K562 (cell line): Measurements from ENCODE around the gene PEX11A. TPM values are rescaled to one million over a fixed set of nuclear protein-coding genes. Genes with fewer than 3 reads are reported as not detected.
A peak's percentile ranks its signal among the peaks of the same experiment; 100 is the strongest.

Source experiments
- ATAC-seq: fragments of 200-7000 bp; cut with Tn5 transposase; 3 replicates; pipeline ENCODE4 v1.9.1; 2020; ENCODE audit warnings: moderate library complexity
- BruUV-seq: library from RNA; stranded (reverse); fragments of 400-500 nt; replicated peaks from 2 replicates; lab custom pipeline; 2021; lab: Mats Ljungman, UMichigan
- CTCF ChIA-PET: fragments of 300-600 bp; formaldehyde crosslinking; extraction: SDS; loops from one replicate; lab custom pipeline; 2021; ENCODE audit warnings: low intra/inter-chr PET ratio; lab: Yijun Ruan, JAX
- POLR2A ChIA-PET: fragments of 300-600, 350-650 bp; sonication (Branson Sonifier 250); formaldehyde crosslinking; extraction: SDS; loops from one replicate; lab custom pipeline; 2021; ENCODE audit warnings: antibody characterized with exemption, inconsistent platforms; lab: Yijun Ruan, JAX
- DNase-seq, 4 experiments: peaks; one replicate each; pipeline versions ENCODE4 v3.0.0 to v3.0.0-alpha.2; 2011 to 2018; ENCODE audit warnings: low spot score in 3 of 4, mixed read lengths in 3 of 4; ENCODE audit errors: extremely low read depth in 1 of 4
- FAIRE-seq: peaks from 2 replicates; lab custom pipeline; 2011; peaks lifted over from hg19 to GRCh38; lab: Jason Lieb, UNC
- H2AFZ ChIP-seq: 2 replicates; pipeline ENCODE4 v1.6.0; 2011; ENCODE audit warnings: low read depth, low read length, control low read depth, inconsistent platforms
- H3K27ac ChIP-seq: fragments of 200-600 bp; 3 replicates; pipeline ENCODE4 v1.8.0; 2011; ENCODE audit warnings: low read depth, mild to moderate bottlenecking, control low read depth, inconsistent platforms, low read length, moderate library complexity, mixed read lengths; ENCODE audit errors: extremely low read depth
- H3K27me3 ChIP-seq, 2 experiments: fragments of 300-600 bp in 1 of 2; 2 replicates in 1 of 2; 3 replicates in 1 of 2; pipeline versions ENCODE4 v1.6.0 to v1.8.0; 2011; ENCODE audit warnings: inconsistent platforms in 2 of 2, low read length in 2 of 2, mild to moderate bottlenecking in 1 of 2, mixed read lengths in 1 of 2, moderate library complexity in 1 of 2; ENCODE audit not compliant: control insufficient read depth in 2 of 2, insufficient read depth in 2 of 2
- H3K36me3 ChIP-seq: fragments of 300-600 bp; 3 replicates; pipeline ENCODE4 v1.8.0; 2011; ENCODE audit warnings: mild to moderate bottlenecking, low read length, inconsistent platforms; ENCODE audit not compliant: control insufficient read depth, insufficient read depth
- H3K4me1 ChIP-seq, 2 experiments: fragments of 200-600 bp in 1 of 2; replicated peaks in 1 of 2; 2 replicates in 1 of 2; 3 replicates in 1 of 2; pipeline versions ENCODE4 v1.5.1 to v1.8.0; 2011; ENCODE audit warnings: inconsistent platforms in 2 of 2, low read length in 2 of 2, mild to moderate bottlenecking in 1 of 2, mixed read lengths in 1 of 2, moderate library complexity in 1 of 2; ENCODE audit not compliant: control insufficient read depth in 2 of 2, insufficient read depth in 2 of 2
- H3K4me2 ChIP-seq: 2 replicates; pipeline ENCODE4 v1.6.1; 2011; ENCODE audit warnings: low read length, control low read depth, inconsistent platforms, mixed read lengths; ENCODE audit not compliant: insufficient read depth
- H3K4me3 ChIP-seq: fragments of 200-600 bp; sonication (generic), shearing (Covaris generic); 2 replicates; pipeline ENCODE4 v1.5.1; 2016; ENCODE audit warnings: control low read depth, inconsistent platforms
- H3K79me2 ChIP-seq: fragments of 200-600 bp; 3 replicates; pipeline ENCODE4 v1.8.0; 2011; ENCODE audit warnings: low read length, inconsistent platforms; ENCODE audit not compliant: control insufficient read depth, insufficient read depth
- H3K9ac ChIP-seq, 2 experiments: 2 replicates each; pipeline versions ENCODE4 v1.6.0 to v1.6.1; 2011; ENCODE audit warnings: low read depth in 2 of 2, low read length in 2 of 2, control low read depth in 1 of 2, inconsistent platforms in 1 of 2, mild to moderate bottlenecking in 1 of 2, mixed read lengths in 1 of 2; ENCODE audit not compliant: insufficient read depth in 1 of 2
- H3K9me1 ChIP-seq: one replicate; pipeline ENCODE4 v1.6.0; 2011; ENCODE audit warnings: inconsistent platforms, mild to moderate bottlenecking, low read length, moderate library complexity; ENCODE audit not compliant: control insufficient read depth, insufficient read depth
- H3K9me3 ChIP-seq: replicated peaks from 2 replicates; pipeline ENCODE4 v1.5.1; 2011; ENCODE audit warnings: low read depth, low read length, inconsistent platforms; ENCODE audit not compliant: control insufficient read depth, insufficient read depth
- H4K20me1 ChIP-seq: replicated peaks from 2 replicates; pipeline ENCODE4 v1.6.1; 2011; ENCODE audit warnings: low read length, inconsistent platforms, mixed read lengths; ENCODE audit not compliant: control insufficient read depth, insufficient read depth
- ADNP ChIP-seq: fragments of 200-800 bp; sonication (Bioruptor generic); IDR thresholded peaks from 2 replicates; pipeline ENCODE4 v1.6.1; 2016; ENCODE audit warnings: missing genetic modification characterization, missing compliant biosample characterization
- GABPB2 ChIP-seq: fragments of 250-450 bp; sonication (Bioruptor Pico); conservative IDR thresholded peaks from 2 replicates; pipeline ENCODE4 v1.5.1; 2021; ENCODE audit warnings: mild to moderate bottlenecking
- TBL1XR1 ChIP-seq, 2 experiments: IDR thresholded peaks; 2 replicates each; pipeline ENCODE4 v1.6.1; 2012; ENCODE audit warnings: improper control_type of control experiment in 2 of 2, low read length in 2 of 2, mild to moderate bottlenecking in 1 of 2
- WGBS: fragments of 100-300 bp; shearing (Covaris generic); methylation state at CpG from one replicate; pipeline ENCODE4 v1.1.6; 2016; ENCODE audit warnings: low coverage, mixed read lengths; ENCODE audit not compliant: insufficient coverage; ENCODE audit errors: missing lambda C conversion rate; 5-methylcytosine and 5-hydroxymethylcytosine counted together
- in situ Hi-C: fragments of 300-500 bp; cut with MboI; formaldehyde crosslinking; loops from 4 replicates; pipeline ENCODE4 v1.15.0; 2018; ENCODE audit warnings: inconsistent platforms, mixed read lengths
- intact Hi-C: fragments of 100-400 bp; cut with micrococcal nuclease; formaldehyde crosslinking; loops from 2 replicates; pipeline ENCODE4 v1.14.2; 2022
- polyA plus RNA-seq, 8 experiments: library from polyadenylated mRNA; depleted of rRNA in 4 of 8; stranded (reverse) in 5 of 8; unstranded in 3 of 8; fragments of >200 nt; fragmentation: Nextera tagmentation in 2 of 8; fragmentation: Illumina TruSeq in 1 of 8; extraction: Ambion mirVana in 2 of 8; extraction: Trizol in 1 of 8; gene quantifications; 2 replicates each; pipeline versions ENCODE4 v1.2.1 to v1.2.3, GENCODE V29; 2011 to 2014; ENCODE audit warnings: inconsistent platforms in 1 of 8, missing spikeins in 1 of 8
- total RNA-seq, 7 experiments: library from RNA; depleted of rRNA in 6 of 7; stranded (reverse); fragments of >200 nt in 6 of 7; fragmentation: Illumina TruSeq in 2 of 7; extraction: Trizol in 2 of 7; gene quantifications; 2 replicates each; pipeline versions ENCODE4 v1.2.1 to v1.2.3, GENCODE V29; 2011 to 2021; ENCODE audit warnings: low replicate concordance in 1 of 7
- TF ChIP-seq, protein P1 (sequence below): sonication (generic); formaldehyde crosslinking; IDR thresholded peaks from 2 replicates; pipeline ENCODE4 v1.8.1; 2023; ENCODE audit warnings: mild to moderate bottlenecking, missing genetic modification reagents
- TF ChIP-seq, protein P2 (sequence below): fragments of 250-450 bp; sonication (Bioruptor Pico); IDR thresholded peaks from 2 replicates; pipeline ENCODE4 v1.9.0; 2021; ENCODE audit warnings: mild to moderate bottlenecking

Gene PEX11A
- total and polyA plus RNA-seq, 9 of the 15 experiments (the other 6 are each of a cell fraction or from before 2014, with no cell fraction given) = not detected

DNA sequence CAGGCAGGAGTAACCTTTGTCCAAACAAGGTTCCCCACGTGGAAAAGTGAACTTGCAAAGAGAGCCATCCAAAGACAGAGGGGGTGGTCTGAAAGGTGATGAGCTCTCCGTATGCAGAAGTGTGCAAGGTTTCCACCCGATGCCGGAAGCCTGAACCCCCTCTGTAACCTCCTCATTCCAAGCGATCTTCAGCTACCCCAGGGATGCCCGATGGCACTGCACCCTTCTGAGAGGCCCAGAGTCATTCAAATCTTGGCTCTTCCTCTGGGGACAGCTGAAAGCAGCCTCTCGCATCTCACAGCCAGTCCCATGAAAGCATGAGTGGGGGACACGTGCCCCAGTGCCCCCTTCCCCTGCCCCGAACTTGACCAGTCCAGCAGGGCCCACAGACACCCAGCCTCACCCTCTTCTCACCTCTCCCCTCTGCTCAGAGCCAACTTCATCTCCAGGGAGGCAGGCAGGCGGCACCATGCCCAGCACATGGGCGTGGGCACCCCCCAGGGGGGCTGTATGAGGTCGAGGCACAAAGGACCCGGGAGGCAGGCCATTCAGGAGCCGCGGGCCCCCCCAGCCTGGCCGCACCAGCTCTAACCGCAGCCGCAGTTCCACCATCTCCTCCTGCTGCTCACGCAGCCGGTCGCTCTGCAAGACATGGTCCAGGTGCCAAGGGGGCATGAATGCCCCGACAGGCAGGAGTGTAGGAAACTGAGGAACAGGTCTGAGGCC lies 44.0 kb downstream of the PEX11A start:
- Histone ChIP-seq H3K4me1 (peaks cover 0 to 19% of the 10 kb centered on the region in 2 experiments; a peak in 2 of 5 replicates), H3K4me3 (no peak overlapping the region), H3K9ac (peak overlapping the region in 1 of 2 experiments; percentile 26; a peak in 1 of 4 replicates), H3K27ac (no peak overlapping the region), H3K27me3 (peaks cover 0 to 5% of the 10 kb centered on the region in 2 experiments; a peak in 1 of 5 replicates), H3K79me2 (no peaks in the 10 kb centered on the region), H2AFZ (no peak overlapping the region), H3K9me3 (no peaks in the 10 kb centered on the region), H3K9me1 (no peaks in the 10 kb centered on the region), H3K36me3 (no peaks in the 10 kb centered on the region), H4K20me1 (no peaks in the 10 kb centered on the region), H3K4me2 (no peak overlapping the region)
- intact Hi-C loops = no loop called here
- FAIRE-seq (no peak), ATAC-seq (peak; percentile 23), DNase-seq (no peak)
- 9% methylated on average over 15 of the region's 22 CpGs for WGBS
- CTCF ChIA-PET = interaction anchor here (1.4 kb wide), 1 partner anchor 229 kb away, joined by 3 read pairs; no protein-coding TSS in a partner anchor
- BruUV-seq = no TSS peak
- in situ Hi-C loops = no loop called here
- POLR2A ChIA-PET = interaction anchor here (0.6 to 1.0 kb wide), 2 partner anchors 158 to 166 kb away, joined by 3 to 5 read pairs; no protein-coding TSS in a partner anchor
- TF ChIP-seq, protein P1, sequence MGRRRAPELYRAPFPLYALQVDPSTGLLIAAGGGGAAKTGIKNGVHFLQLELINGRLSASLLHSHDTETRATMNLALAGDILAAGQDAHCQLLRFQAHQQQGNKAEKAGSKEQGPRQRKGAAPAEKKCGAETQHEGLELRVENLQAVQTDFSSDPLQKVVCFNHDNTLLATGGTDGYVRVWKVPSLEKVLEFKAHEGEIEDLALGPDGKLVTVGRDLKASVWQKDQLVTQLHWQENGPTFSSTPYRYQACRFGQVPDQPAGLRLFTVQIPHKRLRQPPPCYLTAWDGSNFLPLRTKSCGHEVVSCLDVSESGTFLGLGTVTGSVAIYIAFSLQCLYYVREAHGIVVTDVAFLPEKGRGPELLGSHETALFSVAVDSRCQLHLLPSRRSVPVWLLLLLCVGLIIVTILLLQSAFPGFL = no peak
- TF ChIP-seq GABPB2 (CRISPR knock-in tag) = no peak
- TF ChIP-seq TBL1XR1 (IDR thresholded peaks at IDR 0.05; ENCODE audit: low read length in 2 of 2) = no peak
- TF ChIP-seq ADNP (tag) = no peak
- TF ChIP-seq, protein P2, sequence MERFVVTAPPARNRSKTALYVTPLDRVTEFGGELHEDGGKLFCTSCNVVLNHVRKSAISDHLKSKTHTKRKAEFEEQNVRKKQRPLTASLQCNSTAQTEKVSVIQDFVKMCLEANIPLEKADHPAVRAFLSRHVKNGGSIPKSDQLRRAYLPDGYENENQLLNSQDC = no peak
